GM23338 (cell line): ENCODE data around the gene PRSS21. TPM values are rescaled to one million over a fixed set of nuclear protein-coding genes. Genes with fewer than 3 reads are reported as not detected.

Experiments
- ATAC-seq: fragments of 200-7000 bp; cut with Tn5 transposase; 3 replicates; pipeline ENCODE4 v1.9.1; 2020
- DNase-seq: peaks from one replicate; pipeline ENCODE4 v3.0.0-alpha.2; 2015; ENCODE audit warnings: low spot score
- H2AFZ ChIP-seq: fragments of 200-600 bp; sonication (generic); 2 replicates; pipeline ENCODE4 v1.8.0; 2016; ENCODE audit warnings: antibody characterized with exemption, mild to moderate bottlenecking, moderate library complexity
- H3F3A ChIP-seq: fragments of 200-600 bp; sonication (generic); replicated peaks from 2 replicates; pipeline ENCODE4 v1.8.0; 2017; ENCODE audit warnings: antibody characterized with exemption, mixed run types, low read depth
- H3K27ac ChIP-seq: fragments of 200-600 bp; sonication (generic); 2 replicates; pipeline ENCODE4 v1.6.1; 2016; ENCODE audit warnings: low read depth
- H3K27me3 ChIP-seq: fragments of 200-600 bp; sonication (generic); 2 replicates; pipeline ENCODE4 v1.8.0; 2016; ENCODE audit warnings: mild to moderate bottlenecking, mixed run types, moderate library complexity; ENCODE audit not compliant: insufficient read depth
- H3K36me3 ChIP-seq: fragments of 200-600 bp; sonication (generic); 2 replicates; pipeline ENCODE4 v1.8.0; 2016; ENCODE audit warnings: mild to moderate bottlenecking; ENCODE audit not compliant: insufficient read depth
- H3K4me1 ChIP-seq: fragments of 200-600 bp; sonication (generic); 2 replicates; pipeline ENCODE4 v1.8.0; 2016; ENCODE audit warnings: mild to moderate bottlenecking, moderate library complexity; ENCODE audit not compliant: insufficient read depth
- H3K4me2 ChIP-seq: fragments of 200-600 bp; sonication (generic); 2 replicates; pipeline ENCODE4 v1.7.1; 2017; ENCODE audit warnings: mixed run types
- H3K4me3 ChIP-seq: fragments of 200-600 bp; sonication (generic); 2 replicates; pipeline ENCODE4 v1.6.1; 2016; ENCODE audit warnings: mixed run types
- H3K79me2 ChIP-seq: fragments of 200-600 bp; sonication (generic); replicated peaks from 2 replicates; pipeline ENCODE4 v1.8.0; 2017; ENCODE audit warnings: mild to moderate bottlenecking; ENCODE audit not compliant: insufficient read depth
- H3K9me2 ChIP-seq: fragments of 200-600 bp; sonication (generic); 2 replicates; pipeline ENCODE4 v1.8.0; 2017; ENCODE audit not compliant: insufficient read depth
- H4K20me1 ChIP-seq: fragments of 200-600 bp; sonication (generic); replicated peaks from 2 replicates; pipeline ENCODE4 v1.8.0; 2017; ENCODE audit warnings: mild to moderate bottlenecking; ENCODE audit not compliant: insufficient read depth
- H3K27ac Mint-ChIP-seq: 2 replicates; pipeline ENCODE4 v1.8.0; 2020; ENCODE audit warnings: inconsistent platforms, mild to moderate bottlenecking, moderate library complexity, mixed read lengths
- H3K27me3 Mint-ChIP-seq: 3 replicates; pipeline ENCODE4 v1.8.0; 2022; ENCODE audit warnings: low read depth, mild to moderate bottlenecking, moderate library complexity, mixed read lengths, inconsistent platforms; ENCODE audit not compliant: insufficient read depth, poor library complexity
- H3K36me3 Mint-ChIP-seq: 3 replicates; pipeline ENCODE4 v1.8.0; 2021; ENCODE audit warnings: low read depth, mild to moderate bottlenecking, inconsistent platforms, moderate library complexity, mixed read lengths
- H3K4me1 Mint-ChIP-seq: 3 replicates; pipeline ENCODE4 v1.8.0; 2020; ENCODE audit warnings: mild to moderate bottlenecking, inconsistent platforms, mixed read lengths
- H3K4me3 Mint-ChIP-seq: 3 replicates; pipeline ENCODE4 v1.8.0; 2021; ENCODE audit warnings: moderate library complexity, mild to moderate bottlenecking, inconsistent platforms, mixed read lengths
- H3K9me3 Mint-ChIP-seq: 3 replicates; pipeline ENCODE4 v1.8.0; 2020; ENCODE audit warnings: moderate library complexity, mild to moderate bottlenecking, inconsistent platforms, mixed read lengths
- CREB1 ChIP-seq: fragments of 250-450 bp; sonication (Bioruptor Pico); IDR thresholded peaks from 2 replicates; pipeline ENCODE4 v1.5.0; 2020; ENCODE audit warnings: low read depth, mild to moderate bottlenecking, moderate library complexity
- CTCF ChIP-seq, 2 experiments: fragments of 200-600 bp in 1 of 2; sonication (generic) in 1 of 2; conservative IDR thresholded peaks; 2 replicates each; pipeline versions ENCODE4 v1.5.1 to v1.6.1; 2016 to 2017; ENCODE audit warnings: antibody characterized with exemption in 2 of 2, low read depth in 2 of 2, mild to moderate bottlenecking in 2 of 2, moderate library complexity in 1 of 2
- EZH2 ChIP-seq: fragments of 200-600 bp; sonication (generic); IDR thresholded peaks from one replicate; pipeline ENCODE4 v1.8.0; 2017; ENCODE audit warnings: antibody characterized with exemption, mild to moderate bottlenecking, low read depth; ENCODE audit not compliant: unreplicated experiment
- EZH2phosphoT487 ChIP-seq: fragments of 200-600 bp; sonication (generic); IDR thresholded peaks from one replicate; pipeline ENCODE4 v1.8.1; 2018; ENCODE audit warnings: antibody characterized with exemption; ENCODE audit not compliant: unreplicated experiment
- JUNB ChIP-seq: IDR thresholded peaks from one replicate; pipeline ENCODE4 v1.6.1; 2016; ENCODE audit warnings: antibody characterized with exemption; ENCODE audit not compliant: unreplicated experiment
- NANOG ChIP-seq: IDR thresholded peaks from 2 replicates; pipeline ENCODE4 v1.6.1; 2016; ENCODE audit warnings: antibody characterized with exemption, borderline replicate concordance
- POLR2AphosphoS5 ChIP-seq: IDR thresholded peaks from 2 replicates; pipeline ENCODE4 v1.6.1; 2016; ENCODE audit warnings: antibody characterized with exemption, low read depth
- STAT1 ChIP-seq: IDR thresholded peaks from one replicate; pipeline ENCODE4 v1.6.1; 2016; ENCODE audit warnings: antibody characterized with exemption; ENCODE audit not compliant: unreplicated experiment
- ZNF114 ChIP-seq: fragments of 250-450 bp; sonication (Bioruptor Pico); IDR thresholded peaks from 2 replicates; pipeline ENCODE4 v1.5.0; 2020; ENCODE audit warnings: mild to moderate bottlenecking, moderate library complexity
- ZNF331 ChIP-seq: fragments of 250-450 bp; sonication (Bioruptor Pico); IDR thresholded peaks from 2 replicates; pipeline ENCODE4 v1.5.0; 2020; ENCODE audit warnings: low read depth, mild to moderate bottlenecking, moderate library complexity
- ZNF462 ChIP-seq: fragments of 250-450 bp; sonication (Bioruptor Pico); IDR thresholded peaks from 2 replicates; pipeline ENCODE4 v1.5.0; 2020; ENCODE audit warnings: mild to moderate bottlenecking, moderate library complexity
- polyA plus RNA-seq: library from polyadenylated mRNA; unstranded; fragments of >200 nt; fragmentation: Nextera tagmentation; extraction: Ambion mirVana; gene quantifications from 2 replicates; pipeline ENCODE4 v1.2.1, GENCODE V29; 2016
- total RNA-seq: library from RNA; depleted of rRNA; stranded (reverse); fragments of >200 nt; shearing (Covaris generic); gene quantifications from 2 replicates; pipeline ENCODE4 v1.2.3, GENCODE V29; 2014
- TF ChIP-seq, protein P1 (sequence below): IDR thresholded peaks from one replicate; pipeline ENCODE4 v1.6.1; 2018; ENCODE audit warnings: antibody characterized with exemption; ENCODE audit not compliant: unreplicated experiment
- TF ChIP-seq, protein P2 (sequence below): IDR thresholded peaks from 2 replicates; pipeline ENCODE4 v1.6.1; 2016; ENCODE audit warnings: antibody characterized with exemption

Gene PRSS21
- total and polyA plus RNA-seq, 2 experiments from 2014 or later, result 2.4 to 3.1 TPM

GRCh38 chr16:2822496-2822895 is 5.5 kb downstream of the PRSS21 start:
- ATAC-seq (no peak), DNase-seq (no peak)
- H3K36me3 Mint-ChIP-seq, result no peaks in the 10 kb centered on the region
- H3K4me1 Mint-ChIP-seq, result no peaks in the 10 kb centered on the region
- Histone ChIP-seq H3K27ac (no peak overlapping the region), H3K4me3 (no peak overlapping the region), H3K79me2 (no peaks in the 10 kb centered on the region), H3K4me1 (no peaks in the 10 kb centered on the region), H4K20me1 (no peaks in the 10 kb centered on the region), H3K36me3 (no peaks in the 10 kb centered on the region), H3K27me3 (no peaks in the 10 kb centered on the region), H3F3A (no peaks in the 10 kb centered on the region), H2AFZ (no peak overlapping the region), H3K9me2 (no peaks in the 10 kb centered on the region), H3K4me2 (no peak overlapping the region)
- H3K27ac Mint-ChIP-seq, result no peak overlapping the region
- H3K27me3 Mint-ChIP-seq, result peaks cover 6% of the 10 kb centered on the region
- H3K4me3 Mint-ChIP-seq, result no peak overlapping the region
- H3K9me3 Mint-ChIP-seq, result no peaks in the 10 kb centered on the region
- TF ChIP-seq EZH2phosphoT487 (no peak), STAT1 (no peak), ZNF114 (no peak), JUNB (no peak), EZH2 (no peak), CREB1 (no peak), POLR2AphosphoS5 (no peak), CTCF (conservative IDR thresholded peaks at IDR 0.05; ENCODE audit: low read depth in 2 of 2) (no peak), ZNF462 (no peak), ZNF331 (CRISPR knock-in tag) (no peak), NANOG (no peak)
- TF ChIP-seq, protein P1, sequence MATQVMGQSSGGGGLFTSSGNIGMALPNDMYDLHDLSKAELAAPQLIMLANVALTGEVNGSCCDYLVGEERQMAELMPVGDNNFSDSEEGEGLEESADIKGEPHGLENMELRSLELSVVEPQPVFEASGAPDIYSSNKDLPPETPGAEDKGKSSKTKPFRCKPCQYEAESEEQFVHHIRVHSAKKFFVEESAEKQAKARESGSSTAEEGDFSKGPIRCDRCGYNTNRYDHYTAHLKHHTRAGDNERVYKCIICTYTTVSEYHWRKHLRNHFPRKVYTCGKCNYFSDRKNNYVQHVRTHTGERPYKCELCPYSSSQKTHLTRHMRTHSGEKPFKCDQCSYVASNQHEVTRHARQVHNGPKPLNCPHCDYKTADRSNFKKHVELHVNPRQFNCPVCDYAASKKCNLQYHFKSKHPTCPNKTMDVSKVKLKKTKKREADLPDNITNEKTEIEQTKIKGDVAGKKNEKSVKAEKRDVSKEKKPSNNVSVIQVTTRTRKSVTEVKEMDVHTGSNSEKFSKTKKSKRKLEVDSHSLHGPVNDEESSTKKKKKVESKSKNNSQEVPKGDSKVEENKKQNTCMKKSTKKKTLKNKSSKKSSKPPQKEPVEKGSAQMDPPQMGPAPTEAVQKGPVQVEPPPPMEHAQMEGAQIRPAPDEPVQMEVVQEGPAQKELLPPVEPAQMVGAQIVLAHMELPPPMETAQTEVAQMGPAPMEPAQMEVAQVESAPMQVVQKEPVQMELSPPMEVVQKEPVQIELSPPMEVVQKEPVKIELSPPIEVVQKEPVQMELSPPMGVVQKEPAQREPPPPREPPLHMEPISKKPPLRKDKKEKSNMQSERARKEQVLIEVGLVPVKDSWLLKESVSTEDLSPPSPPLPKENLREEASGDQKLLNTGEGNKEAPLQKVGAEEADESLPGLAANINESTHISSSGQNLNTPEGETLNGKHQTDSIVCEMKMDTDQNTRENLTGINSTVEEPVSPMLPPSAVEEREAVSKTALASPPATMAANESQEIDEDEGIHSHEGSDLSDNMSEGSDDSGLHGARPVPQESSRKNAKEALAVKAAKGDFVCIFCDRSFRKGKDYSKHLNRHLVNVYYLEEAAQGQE, result no peak
- TF ChIP-seq, protein P2, sequence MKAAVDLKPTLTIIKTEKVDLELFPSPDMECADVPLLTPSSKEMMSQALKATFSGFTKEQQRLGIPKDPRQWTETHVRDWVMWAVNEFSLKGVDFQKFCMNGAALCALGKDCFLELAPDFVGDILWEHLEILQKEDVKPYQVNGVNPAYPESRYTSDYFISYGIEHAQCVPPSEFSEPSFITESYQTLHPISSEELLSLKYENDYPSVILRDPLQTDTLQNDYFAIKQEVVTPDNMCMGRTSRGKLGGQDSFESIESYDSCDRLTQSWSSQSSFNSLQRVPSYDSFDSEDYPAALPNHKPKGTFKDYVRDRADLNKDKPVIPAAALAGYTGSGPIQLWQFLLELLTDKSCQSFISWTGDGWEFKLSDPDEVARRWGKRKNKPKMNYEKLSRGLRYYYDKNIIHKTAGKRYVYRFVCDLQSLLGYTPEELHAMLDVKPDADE, result no peak
